ENCODE measurements around the gene LRRN4. TPM values are rescaled to one million over a fixed set of nuclear protein-coding genes. Genes with fewer than 3 reads are reported as not detected.

The LRRN4 gene
- total and polyA plus RNA-seq, 2 of the 8 experiments (the other 6 are each of a cell fraction or from before 2014, with no cell fraction given), result 0.21 to 0.89 TPM

DNA sequence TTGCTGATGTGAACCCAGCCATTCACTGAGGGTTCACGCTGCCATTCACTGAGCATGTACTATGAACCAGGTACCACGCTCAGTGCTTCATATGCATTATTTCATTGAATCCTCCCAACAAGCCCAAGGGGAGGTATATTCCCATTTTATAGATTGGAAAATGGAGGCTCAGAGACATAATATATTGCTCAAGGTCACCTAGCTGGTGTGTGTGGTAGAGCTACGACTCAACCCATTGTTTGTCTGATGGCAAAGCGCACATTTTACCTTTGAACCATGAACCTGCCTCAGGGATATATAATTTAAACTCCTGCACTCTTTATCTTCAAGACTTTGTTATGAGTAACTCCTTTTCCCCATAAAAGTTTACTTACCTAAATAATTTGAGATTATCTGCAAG is 40.7 kb upstream of the LRRN4 start:
- Histone ChIP-seq H2BK15ac (ENCODE audit: low read length) (no peak overlapping the region), H3K79me1 (ENCODE audit: low read depth, low read length) (no peaks in the 10 kb centered on the region), H3K9ac (replicated peaks in 1 of 4; ENCODE audit: extremely low read depth in 1 of 4, low read depth in 3 of 4, low read length in 3 of 4) (no peak overlapping the region), H2AFZ (ENCODE audit: low read length) (no peak overlapping the region), H3K79me2 (ENCODE audit: control insufficient read depth in 1 of 2, insufficient read depth in 2 of 2, low read length in 2 of 2) (no peaks in the 10 kb centered on the region), H3K36me3 (ENCODE audit: control insufficient read depth in 2 of 4, insufficient read depth in 4 of 4, low read length in 3 of 4) (peaks cover 0 to 18% (median 2%) of the 10 kb centered on the region in 4 experiments; a peak in 4 of 8 replicates), H3K9me3 (ENCODE audit: insufficient read depth in 2 of 2, low read depth in 1 of 2, low read length in 1 of 2) (no peaks in the 10 kb centered on the region), H2BK120ac (replicated peaks; ENCODE audit: low read depth, low read length) (no peak overlapping the region), H3K27me3 (replicated peaks in 1 of 4; ENCODE audit: control insufficient read depth in 3 of 4, extremely low read depth in 1 of 4, insufficient read depth in 3 of 4, low read length in 3 of 4) (no peaks in the 10 kb centered on the region), H3K56ac (replicated peaks; ENCODE audit: insufficient read length, low read depth, low read length) (no peak overlapping the region), H4K20me1 (replicated peaks in 1 of 2; ENCODE audit: control insufficient read depth in 1 of 2, insufficient read depth in 2 of 2, low read length in 2 of 2) (no peaks in the 10 kb centered on the region), H4K91ac (replicated peaks; ENCODE audit: insufficient read length, low read length) (no peak overlapping the region), H3K27ac (ENCODE audit: low read depth, low read length) (no peak overlapping the region), H2AK5ac (ENCODE audit: low read depth, low read length) (no peak overlapping the region), H4K8ac (ENCODE audit: extremely low read depth, insufficient read depth, low read length) (no peak overlapping the region), H3K4me1 (replicated peaks in 1 of 4; ENCODE audit: control insufficient read depth in 3 of 4, insufficient read depth in 4 of 4, low read length in 3 of 4) (no peaks in the 10 kb centered on the region), H3K4me3 (ENCODE audit: extremely low read depth in 1 of 4, insufficient read depth in 2 of 4, low read depth in 3 of 4, low read length in 4 of 4) (no peak overlapping the region), H3K4ac (replicated peaks; ENCODE audit: insufficient read length, low read depth, low read length) (no peak overlapping the region), H3K4me2 (ENCODE audit: insufficient read depth in 1 of 2, low read depth in 2 of 2, low read length in 2 of 2) (no peak overlapping the region), H3K23me2 (ENCODE audit: low read depth, low read length) (no peaks in the 10 kb centered on the region), H2BK20ac (ENCODE audit: low read length) (no peak overlapping the region), H2BK5ac (ENCODE audit: low read depth, low read length) (no peak overlapping the region), H3K23ac (ENCODE audit: insufficient read length) (no peak overlapping the region), H2BK12ac (ENCODE audit: low read depth, low read length) (no peak overlapping the region), H4K5ac (ENCODE audit: insufficient read length, low read depth, low read length) (no peak overlapping the region), H3K18ac (ENCODE audit: extremely low read depth, low read length) (no peak overlapping the region), H3K14ac (ENCODE audit: insufficient read length) (no peak overlapping the region)
- ChIA-PET POLR2A (ENCODE audit: partially characterized antibody) (no interaction called here), CTCF (ENCODE audit: partially characterized antibody) (no interaction called here)
- DNase-seq (ENCODE audit: low read depth in 1 of 2, low spot score in 2 of 2), result no peak
- FAIRE-seq, result no peak
- WGBS, 2 experiments (ENCODE audit: extremely low coverage in 1 of 2, insufficient coverage in 1 of 2, insufficient read length in 1 of 2, insufficient replicate concordance in 2 of 2, low coverage in 1 of 2, low lambda C conversion rate in 2 of 2, missing lambda C conversion rate in 1 of 2), result 90% methylated on average over 4 of the region's 4 CpGs; no CpG with 5 or more reads in 1 of the 2 experiments
- TF ChIP-seq TBP (IDR thresholded peaks at IDR 0.05; ENCODE audit: low read depth, low read length) (no peak), EGR1 (IDR thresholded peaks at IDR 0.05; ENCODE audit: borderline replicate concordance, low read depth, low read length) (no peak), HDAC6 (IDR thresholded peaks at IDR 0.05; ENCODE audit: low read depth, low read length) (no peak), TAF1 (IDR thresholded peaks at IDR 0.05; ENCODE audit: low read depth, low read length) (no peak), POU5F1 (IDR thresholded peaks at IDR 0.05; ENCODE audit: low read depth, low read length) (no peak), CHD1 (IDR thresholded peaks at IDR 0.05; ENCODE audit: low read depth, low read length) (no peak)

All from H1 (cell line).